WTC11 (cell line): ENCODE results near the gene F8. TPM values are rescaled to one million over a fixed set of nuclear protein-coding genes. Genes with fewer than 3 reads are reported as not detected.
A peak's percentile ranks its signal among the peaks of the same experiment; 100 is the strongest.

Source experiments
- ATAC-seq: fragments of 200-7000 bp; cut with Tn5 transposase; 2 replicates; pipeline ENCODE4 v1.10.0; 2021; ENCODE audit warnings: mild to moderate bottlenecking, moderate library complexity
- CTCF ChIA-PET: fragments of 300-600 bp; sonication (Branson Sonifier 250); formaldehyde crosslinking; loops from one replicate; lab custom pipeline; 2021; ENCODE audit warnings: antibody characterized with exemption; lab: Charles Lee
- POLR2A ChIA-PET: fragments of 350-600 bp; sonication (Branson Sonifier 250); formaldehyde crosslinking; loops from one replicate; lab custom pipeline; 2021; ENCODE audit warnings: antibody characterized with exemption; lab: Charles Lee
- DNase-seq: peaks from one replicate; pipeline ENCODE4 v3.0.0; 2021; ENCODE audit warnings: low spot score
- H3K27ac Mint-ChIP-seq: 2 replicates; pipeline ENCODE4 v1.8.0; 2021; ENCODE audit warnings: mixed read lengths
- H3K27me3 Mint-ChIP-seq: 2 replicates; pipeline ENCODE4 v1.8.0; 2021; ENCODE audit warnings: low read depth, mild to moderate bottlenecking, moderate library complexity, mixed read lengths
- H3K36me3 Mint-ChIP-seq: 2 replicates; pipeline ENCODE4 v1.8.0; 2021; ENCODE audit warnings: mixed read lengths
- H3K4me1 Mint-ChIP-seq: 2 replicates; pipeline ENCODE4 v1.8.0; 2022; ENCODE audit warnings: mixed read lengths
- H3K4me3 Mint-ChIP-seq: 2 replicates; pipeline ENCODE4 v1.8.0; 2021; ENCODE audit warnings: mild to moderate bottlenecking, moderate library complexity, mixed read lengths
- H3K9me3 Mint-ChIP-seq: 2 replicates; pipeline ENCODE4 v1.8.0; 2021; ENCODE audit warnings: mixed read lengths
- CBFB ChIP-seq: sonication (generic); formaldehyde crosslinking; IDR thresholded peaks from 2 replicates; pipeline ENCODE4 v1.8.1; 2022; ENCODE audit warnings: mild to moderate bottlenecking, low read depth, missing genetic modification reagents
- CREB1 ChIP-seq: sonication (generic); formaldehyde crosslinking; IDR thresholded peaks from 2 replicates; pipeline ENCODE4 v1.8.0; 2023; ENCODE audit warnings: mild to moderate bottlenecking, missing genetic modification reagents
- E2F4 ChIP-seq: sonication (generic); formaldehyde crosslinking; IDR thresholded peaks from 2 replicates; pipeline ENCODE4 v1.8.1; 2022; ENCODE audit warnings: low read depth, mild to moderate bottlenecking, moderate library complexity, missing genetic modification reagents, borderline replicate concordance
- HMGXB4 ChIP-seq: sonication (generic); formaldehyde crosslinking; IDR thresholded peaks from 2 replicates; pipeline ENCODE4 v1.8.1; 2023; ENCODE audit warnings: mild to moderate bottlenecking, moderate library complexity, missing genetic modification reagents
- IRF1 ChIP-seq: sonication (generic); formaldehyde crosslinking; IDR thresholded peaks from 2 replicates; pipeline ENCODE4 v1.8.0; 2023; ENCODE audit warnings: missing genetic modification reagents
- NFATC4 ChIP-seq: fragments of 250-450 bp; sonication (Bioruptor Pico); IDR thresholded peaks from 2 replicates; pipeline ENCODE4 v1.9.0; 2021; ENCODE audit warnings: mild to moderate bottlenecking
- NFYB ChIP-seq: sonication (generic); formaldehyde crosslinking; conservative IDR thresholded peaks from 2 replicates; pipeline ENCODE4 v1.8.0; 2022; ENCODE audit warnings: low read depth, missing genetic modification reagents
- NR1H2 ChIP-seq: sonication (generic); formaldehyde crosslinking; IDR thresholded peaks from 2 replicates; pipeline ENCODE4 v1.9.0; 2021; ENCODE audit warnings: mild to moderate bottlenecking, moderate library complexity, missing genetic modification reagents
- NR3C1 ChIP-seq: sonication (generic); formaldehyde crosslinking; conservative IDR thresholded peaks from 2 replicates; pipeline ENCODE4 v1.8.1; 2023; ENCODE audit warnings: low read depth, mild to moderate bottlenecking, missing genetic modification reagents
- PRRX2 ChIP-seq: fragments of 250-450 bp; sonication (Bioruptor Pico); IDR thresholded peaks from 2 replicates; pipeline ENCODE4 v1.8.0; 2021; ENCODE audit warnings: mild to moderate bottlenecking
- SMAD3 ChIP-seq: sonication (generic); formaldehyde crosslinking; IDR thresholded peaks from 2 replicates; pipeline ENCODE4 v1.8.0; 2022; ENCODE audit warnings: missing genetic modification reagents, mild to moderate bottlenecking, borderline replicate concordance
- TCF7 ChIP-seq: sonication (generic); formaldehyde crosslinking; IDR thresholded peaks from 2 replicates; pipeline ENCODE4 v1.8.0; 2022; ENCODE audit warnings: mild to moderate bottlenecking, low read depth, missing genetic modification reagents, moderate library complexity
- ZNF281 ChIP-seq: sonication (generic); formaldehyde crosslinking; IDR thresholded peaks from 2 replicates; pipeline ENCODE4 v1.8.0; 2023; ENCODE audit warnings: mild to moderate bottlenecking, missing genetic modification reagents
- ZNF416 ChIP-seq: fragments of 250-450 bp; sonication (Bioruptor Pico); IDR thresholded peaks from 2 replicates; pipeline ENCODE4 v1.9.0; 2021; ENCODE audit warnings: mild to moderate bottlenecking, inconsistent platforms
- ZNF423 ChIP-seq: fragments of 250-450 bp; sonication (Bioruptor Pico); IDR thresholded peaks from 2 replicates; pipeline ENCODE4 v2.1.2; 2022; ENCODE audit warnings: mild to moderate bottlenecking, moderate library complexity
- ZNF512 ChIP-seq: sonication (generic); formaldehyde crosslinking; IDR thresholded peaks from 2 replicates; pipeline ENCODE4 v1.8.1; 2022; ENCODE audit warnings: missing genetic modification reagents, borderline replicate concordance
- total RNA-seq: library from RNA; stranded (reverse); gene quantifications from 3 replicates; pipeline ENCODE4 v1.2.3, GENCODE V29; 2021

Gene F8
- total RNA-seq, 1 experiment from 2014 or later, result 1.6 TPM

DNA sequence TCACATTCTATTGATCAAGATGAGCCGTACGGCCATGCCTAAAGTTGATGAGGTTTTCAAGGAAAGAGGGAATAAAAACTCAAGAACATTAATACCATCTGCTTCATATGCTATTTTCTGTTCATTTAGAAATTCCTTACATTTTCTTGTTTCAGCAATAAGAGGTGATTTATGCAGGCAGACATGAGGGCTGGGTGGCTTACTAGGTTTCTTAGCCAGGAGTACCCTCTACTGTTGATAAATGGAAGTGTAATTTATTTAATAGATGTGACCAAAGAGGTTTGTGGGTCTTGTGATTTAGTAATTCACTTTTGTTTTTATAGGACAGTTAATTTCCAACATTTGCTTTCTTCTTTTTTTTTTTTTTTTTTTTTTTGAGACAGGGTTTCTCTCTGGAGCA is 181.7 kb downstream of the F8 start:
- Mint-ChIP-seq H3K27ac (no peak overlapping the region), H3K27me3 (peaks cover 3% of the 10 kb centered on the region), H3K4me3 (no peak overlapping the region), H3K36me3 (peaks cover 2% of the 10 kb centered on the region; the same call in 1 of the 2 replicates), H3K4me1 (no peaks in the 10 kb centered on the region), H3K9me3 (peaks cover 14% of the 10 kb centered on the region)
- ChIA-PET CTCF (interaction anchor here (0.6 to 1.3 kb wide), 3 partner anchors 65 to 124 kb away, joined by 3 to 6 read pairs (median 3); no protein-coding TSS in a partner anchor), POLR2A (no interaction called here)
- DNase-seq, result no peak
- peak; percentile 48; the same call in 1 of the 2 replicates for ATAC-seq
- TF ChIP-seq NR3C1 (CRISPR knock-in tag), result no peak

DNA sequence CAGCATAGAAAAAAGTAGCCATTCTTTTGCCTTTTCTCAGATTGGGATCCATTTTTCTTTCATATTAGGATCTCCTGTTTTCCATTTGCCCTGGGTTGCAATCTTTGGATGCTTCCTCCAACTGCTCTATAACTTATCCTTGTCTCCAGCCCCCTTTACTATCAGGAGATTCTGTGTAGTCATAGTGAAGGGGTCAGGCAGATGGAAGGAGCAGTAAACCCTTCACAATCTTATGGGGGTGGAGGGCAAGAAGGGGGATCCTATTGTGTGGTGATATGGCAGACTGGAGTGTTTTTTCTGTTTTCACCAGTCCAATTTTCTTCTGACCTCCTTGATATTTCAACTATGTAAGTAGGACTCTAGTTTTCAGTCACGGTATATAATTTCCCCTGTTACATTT is 186.4 kb downstream of the F8 start:
- ATAC-seq (no peak), DNase-seq (no peak)
- Mint-ChIP-seq H3K36me3 (peaks cover 2% of the 10 kb centered on the region; the same call in 1 of the 2 replicates), H3K27ac (no peak overlapping the region), H3K27me3 (no peaks in the 10 kb centered on the region), H3K9me3 (peaks cover 11% of the 10 kb centered on the region), H3K4me1 (no peaks in the 10 kb centered on the region), H3K4me3 (no peak overlapping the region)
- no peak for TF ChIP-seq CBFB (CRISPR knock-in tag)
- no peak for TF ChIP-seq IRF1 (CRISPR knock-in tag)
- TF ChIP-seq CREB1 (CRISPR knock-in tag), result no peak
- no peak for TF ChIP-seq ZNF423 (CRISPR knock-in tag)
- TF ChIP-seq ZNF416 (CRISPR knock-in tag), result no peak
- no peak for TF ChIP-seq TCF7 (CRISPR knock-in tag)
- TF ChIP-seq HMGXB4, result no peak
- TF ChIP-seq ZNF512 (CRISPR knock-in tag), result no peak
- no peak for TF ChIP-seq SMAD3 (CRISPR knock-in tag)
- no peak for TF ChIP-seq NFATC4 (CRISPR knock-in tag)
- TF ChIP-seq PRRX2, result no peak
- no peak for TF ChIP-seq E2F4 (CRISPR knock-in tag)
- no peak for TF ChIP-seq NR1H2 (CRISPR knock-in tag)
- no peak for TF ChIP-seq ZNF281 (CRISPR knock-in tag)
- TF ChIP-seq NFYB (CRISPR knock-in tag), result no peak
- ChIA-PET CTCF (no interaction called here), POLR2A (no interaction called here)
